Limb (tissue), 2 donors: ENCODE data around the gene TRPM2.

ENCODE experiments used
- DNase-seq, 2 donors: peaks; one replicate each; pipeline ENCODE4 v3.0.0-alpha.2; 2016; ENCODE audit errors: extremely low spot score in 2 of 2

The TRPM2 gene

DNA sequence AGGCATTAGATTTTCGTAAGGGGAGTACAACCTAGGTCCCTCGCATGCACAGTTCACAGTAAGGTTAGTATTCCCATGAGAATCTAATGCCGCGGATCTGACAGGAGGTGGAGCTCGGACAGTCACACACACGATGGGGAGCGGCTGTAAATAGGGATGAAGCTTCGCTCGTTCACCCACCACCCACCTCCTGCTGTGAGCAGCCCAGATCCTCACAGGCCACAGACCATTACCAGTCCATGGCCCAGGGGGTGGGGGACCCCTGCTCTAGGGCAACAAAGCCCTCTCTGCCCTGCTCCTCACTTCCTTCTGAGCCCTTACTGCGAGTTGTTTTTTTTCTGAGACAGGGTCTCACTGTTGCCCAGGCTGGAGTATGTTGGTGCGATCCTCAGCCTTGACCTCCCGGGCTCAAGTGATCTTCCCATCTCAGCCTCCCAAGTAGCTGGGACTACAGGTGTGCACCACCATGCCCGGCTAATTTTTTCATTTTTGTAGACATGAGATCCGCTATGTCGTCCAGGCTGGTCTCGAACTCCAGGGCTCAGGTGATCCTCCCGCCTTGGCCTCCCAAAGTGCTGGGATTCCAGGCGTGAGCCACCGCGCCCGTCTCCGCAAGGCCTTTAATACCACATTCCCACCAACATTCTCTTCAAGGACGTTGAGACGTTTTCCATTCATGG is 21.3 kb downstream of the TRPM2 start:
- no peak for DNase-seq

DNA sequence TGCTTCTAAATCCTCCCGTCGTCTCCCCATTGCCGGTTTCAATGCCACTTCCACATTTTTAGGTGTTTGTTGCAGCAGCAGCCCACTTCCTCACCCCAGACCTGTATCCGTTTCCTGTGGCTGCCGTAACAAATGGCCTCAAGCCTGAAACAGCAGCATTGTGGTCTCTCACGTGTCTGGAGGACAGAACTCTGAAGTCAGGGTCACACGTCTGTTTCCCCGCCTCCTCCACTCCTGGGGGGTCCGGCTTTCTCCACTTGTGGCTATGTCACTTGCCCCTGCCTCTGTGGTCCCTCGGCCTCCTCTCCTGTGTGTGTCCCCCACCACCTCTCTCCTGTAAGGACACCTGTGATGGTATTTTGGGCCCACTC is 21.8 kb downstream of the TRPM2 start:
- DNase-seq, result no peak

DNA sequence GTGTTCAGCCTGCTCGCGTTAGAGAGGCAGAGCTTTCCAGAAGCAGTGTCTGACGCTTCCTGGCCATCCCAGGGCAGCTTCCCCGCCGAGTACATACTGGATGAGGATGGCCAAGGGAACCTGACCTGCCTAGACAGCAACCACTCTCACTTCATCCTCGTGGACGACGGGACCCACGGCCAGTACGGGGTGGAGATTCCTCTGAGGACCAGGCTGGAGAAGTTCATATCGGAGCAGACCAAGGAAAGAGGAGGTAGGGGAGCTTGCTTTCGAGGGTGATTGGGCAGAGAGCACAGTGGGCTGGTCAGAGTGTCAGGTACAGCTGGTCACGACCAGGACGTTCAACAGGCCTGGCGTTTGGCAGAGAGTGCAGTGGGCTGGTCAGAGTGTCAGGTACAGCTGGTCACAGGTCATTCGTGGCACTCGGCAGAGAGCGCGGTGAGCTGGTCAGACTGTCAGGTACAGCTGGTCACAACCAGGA is 22.4 kb downstream of the TRPM2 start:
- no peak for DNase-seq

DNA sequence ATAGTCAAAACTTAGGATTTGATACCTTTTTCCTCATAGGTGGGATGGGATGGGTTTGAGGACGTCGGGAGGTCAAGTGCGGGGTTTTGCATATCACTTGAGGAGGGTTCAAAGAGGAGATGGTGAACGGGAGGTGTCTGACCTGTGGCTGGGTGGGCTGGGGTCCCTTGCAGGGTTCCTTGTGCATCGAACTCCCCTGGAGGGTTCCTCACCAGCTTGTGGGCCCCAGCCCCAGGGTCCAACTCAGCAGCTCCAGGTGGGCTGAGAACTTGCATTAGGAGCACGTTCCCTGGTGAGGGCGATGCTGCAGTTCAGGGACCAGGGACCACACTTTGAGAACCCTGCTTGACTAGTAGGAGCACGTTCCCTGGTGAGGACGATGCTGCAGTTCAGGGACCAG is 23.2 kb downstream of the TRPM2 start:
- DNase-seq, result no peak

DNA sequence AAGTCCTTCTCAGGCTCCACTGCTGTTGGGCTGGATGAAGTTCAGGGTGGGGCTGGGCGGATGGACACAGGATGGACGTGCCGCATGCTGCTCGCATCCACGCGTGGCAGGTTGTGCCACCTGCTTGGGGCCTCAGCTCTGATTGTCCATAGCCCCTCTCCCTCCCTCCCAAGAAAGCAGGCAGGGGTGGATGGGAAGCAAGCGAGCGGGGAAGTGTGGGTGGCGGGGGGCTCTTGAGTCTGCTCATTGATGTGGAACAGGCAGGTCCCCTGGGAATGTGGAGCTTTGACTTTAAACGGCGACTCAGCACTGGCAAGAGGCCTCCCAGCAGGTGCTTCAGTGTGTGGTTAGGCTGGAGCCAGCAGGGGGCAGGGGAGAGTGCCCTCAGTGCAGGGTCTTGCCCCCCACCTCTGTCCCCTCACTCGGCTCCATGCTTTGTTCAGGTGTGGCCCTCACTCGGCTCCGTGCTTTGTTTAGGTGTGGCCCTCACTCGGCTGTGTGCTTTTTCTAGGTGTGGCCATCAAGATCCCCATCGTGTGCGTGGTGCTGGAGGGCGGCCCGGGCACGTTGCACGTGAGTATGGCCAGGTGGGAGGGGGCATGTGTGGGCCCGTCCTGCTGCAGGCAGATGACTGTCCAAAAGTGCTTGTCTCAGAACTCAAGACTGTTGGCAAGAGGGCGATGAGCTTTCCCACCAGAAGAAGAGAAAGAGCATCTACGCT is 23.9 kb downstream of the TRPM2 start:
- DNase-seq, result no peak

DNA sequence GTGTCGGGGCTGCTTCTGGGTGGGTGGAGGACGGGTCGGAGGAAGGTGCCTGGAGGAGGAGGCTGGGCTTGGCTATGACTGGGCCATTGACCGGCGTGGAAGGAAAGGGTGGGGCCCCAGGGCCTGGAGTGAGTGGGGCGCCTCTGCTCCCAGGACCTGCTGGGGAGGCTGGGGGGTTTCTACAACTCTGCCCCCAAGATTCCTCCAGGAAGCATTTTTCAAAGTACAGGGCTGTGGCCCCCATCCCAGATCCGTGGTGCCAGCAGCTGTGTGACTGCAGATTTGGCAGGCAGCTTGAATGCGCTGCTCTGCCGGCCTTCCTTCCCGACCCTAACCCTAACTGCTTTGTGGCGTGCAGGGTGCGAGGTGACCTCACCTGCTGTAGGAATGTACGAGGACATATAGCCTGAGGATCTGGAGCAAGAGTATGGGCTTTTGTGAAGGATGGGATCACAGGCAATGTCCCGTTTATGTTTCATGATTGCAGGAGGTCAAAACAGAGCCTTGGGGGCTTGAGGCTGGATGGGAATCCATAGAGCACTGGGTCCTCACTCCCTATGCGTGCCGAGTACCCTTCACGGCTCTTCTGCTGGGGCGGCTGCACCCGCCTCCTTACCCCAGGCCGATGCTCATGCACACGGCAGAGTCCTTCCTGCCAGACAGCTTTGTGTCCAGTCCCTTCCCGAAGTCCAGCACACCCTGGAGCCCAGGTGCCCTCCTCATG is 24.7 kb downstream of the TRPM2 start:
- DNase-seq, result no peak

DNA sequence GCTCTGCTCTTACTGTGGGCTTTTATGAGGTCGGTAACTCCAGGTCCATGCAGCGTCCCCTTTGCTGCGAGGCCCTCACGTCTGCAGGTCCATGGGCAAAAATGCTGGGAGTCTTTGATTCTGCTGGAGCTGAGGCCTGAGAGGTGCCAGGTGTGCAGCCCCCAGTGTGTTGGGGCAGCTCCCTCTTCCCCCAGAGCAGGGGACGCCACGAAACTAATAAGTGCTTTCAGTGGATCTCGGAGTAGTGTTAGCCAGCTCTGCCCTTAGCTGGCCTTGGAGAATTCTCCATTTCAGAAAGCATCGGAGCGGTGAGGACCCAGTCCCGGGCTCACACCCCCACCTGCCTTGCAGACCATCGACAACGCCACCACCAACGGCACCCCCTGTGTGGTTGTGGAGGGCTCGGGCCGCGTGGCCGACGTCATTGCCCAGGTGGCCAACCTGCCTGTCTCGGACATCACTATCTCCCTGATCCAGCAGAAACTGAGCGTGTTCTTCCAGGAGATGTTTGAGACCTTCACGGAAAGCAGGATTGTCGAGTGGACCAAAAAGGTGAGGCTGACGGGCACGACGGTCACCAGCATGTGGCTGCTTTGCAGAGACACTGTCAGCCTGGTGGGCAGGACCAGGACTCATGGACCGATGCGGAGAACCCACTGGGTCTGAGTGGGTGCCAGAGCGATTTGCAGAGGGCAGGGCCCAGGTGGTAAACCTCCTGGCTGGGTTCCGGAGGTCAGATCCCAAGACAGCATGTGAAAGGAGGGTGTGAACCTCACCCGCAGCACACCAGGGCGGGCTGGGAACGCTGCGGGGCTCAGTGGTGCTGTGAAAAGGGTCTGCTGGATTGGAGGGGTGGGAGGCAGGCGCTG is 25.5 kb downstream of the TRPM2 start:
- no peak for DNase-seq

DNA sequence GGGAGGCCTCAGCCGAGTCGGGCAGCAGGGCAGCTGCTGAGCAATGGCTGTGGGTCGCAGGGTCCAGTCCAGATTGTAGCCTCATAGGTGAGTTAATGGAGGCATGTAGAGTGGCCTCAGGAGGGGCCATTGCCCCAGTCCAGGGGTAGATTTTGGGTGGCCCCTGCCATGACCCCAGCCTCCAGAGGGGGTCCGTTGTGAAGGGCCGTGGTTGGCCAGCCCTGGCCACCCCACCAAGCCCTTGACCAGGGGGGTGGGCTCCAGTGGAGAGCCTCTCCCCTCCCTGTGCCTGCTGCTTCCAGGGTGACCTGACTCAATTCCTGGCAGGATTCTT is 26.1 kb downstream of the TRPM2 start:
- DNase-seq, result no peak

DNA sequence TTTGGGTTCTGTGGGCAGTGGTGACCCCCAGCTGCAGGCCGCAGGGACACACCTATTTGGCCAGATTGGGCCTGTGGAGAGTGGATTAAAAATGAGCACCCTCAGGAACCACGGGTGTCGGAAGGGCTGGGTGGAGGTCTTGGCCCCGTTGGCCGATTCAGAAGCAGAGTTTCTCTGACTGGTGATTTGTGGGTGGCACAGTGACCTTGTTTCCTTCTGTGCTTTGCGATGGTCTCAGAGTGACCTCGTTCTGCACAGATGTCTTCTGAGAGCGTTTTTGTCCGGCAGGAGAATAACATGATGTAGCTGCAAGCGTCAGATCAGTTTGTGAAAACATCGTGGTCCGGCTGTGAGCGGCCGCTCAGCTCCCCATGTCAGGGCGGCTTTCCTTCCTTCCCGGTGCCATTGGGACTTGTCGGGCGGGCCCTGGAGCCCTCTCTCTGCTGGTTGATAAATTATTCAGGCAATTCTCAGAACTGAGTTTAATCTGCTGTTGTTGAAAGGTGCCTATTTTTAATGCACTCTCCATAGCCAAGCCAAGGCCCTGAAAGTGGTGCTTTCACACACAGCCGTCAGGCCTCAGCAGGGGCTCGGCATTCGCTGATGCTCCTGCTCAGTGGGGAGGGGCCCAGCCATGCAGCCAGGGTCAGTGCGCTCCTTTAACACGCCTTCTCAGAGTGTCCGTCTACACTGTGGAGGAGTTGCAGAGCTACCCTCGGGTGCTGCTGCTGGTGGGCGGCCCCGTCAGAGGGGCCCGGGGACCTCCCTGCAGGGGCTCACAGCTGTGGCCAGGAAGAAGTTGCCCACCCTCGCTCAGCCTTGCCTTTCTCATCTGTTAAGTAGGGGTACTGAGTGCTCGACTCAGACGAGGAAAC is 26.8 kb downstream of the TRPM2 start:
- no peak for DNase-seq

DNA sequence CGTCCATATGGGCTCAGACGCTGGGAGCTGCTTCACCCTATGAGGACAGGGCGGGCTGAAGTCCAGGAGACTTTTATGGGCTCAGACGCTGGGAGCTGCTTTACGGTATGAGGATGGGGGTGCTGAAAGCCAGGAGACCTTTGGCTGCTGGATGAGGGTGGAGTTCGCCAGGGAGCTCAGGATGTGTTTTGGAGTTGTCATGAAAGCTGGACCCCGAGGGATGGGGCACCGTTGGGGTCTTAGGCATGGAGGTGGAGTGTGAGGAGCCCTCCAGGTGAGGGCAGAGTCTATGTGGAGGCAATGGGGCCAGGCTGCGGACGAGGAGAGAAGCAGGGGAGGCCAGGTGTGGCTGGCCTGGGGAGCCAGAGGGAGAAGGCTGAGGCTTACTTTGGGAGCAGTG is 27.5 kb downstream of the TRPM2 start:
- no peak for DNase-seq

DNA sequence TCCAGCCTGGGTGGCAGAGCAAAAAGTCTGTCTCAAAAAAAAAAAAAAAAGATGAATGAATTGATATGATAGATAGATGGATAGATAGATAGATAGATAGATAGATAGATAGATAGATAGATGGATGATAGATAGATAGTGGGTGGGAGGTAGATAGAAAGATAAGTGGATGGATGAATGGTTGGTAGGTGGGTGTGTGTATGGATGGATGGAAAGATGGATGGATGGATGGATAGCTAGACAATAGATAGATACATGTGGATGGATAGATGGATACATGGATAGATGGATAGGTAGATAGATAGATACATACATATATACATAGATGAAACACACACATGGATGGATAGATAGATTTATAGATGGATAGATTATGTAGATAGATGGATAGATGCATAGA is 28.5 kb downstream of the TRPM2 start:
- DNase-seq, result no peak

DNA sequence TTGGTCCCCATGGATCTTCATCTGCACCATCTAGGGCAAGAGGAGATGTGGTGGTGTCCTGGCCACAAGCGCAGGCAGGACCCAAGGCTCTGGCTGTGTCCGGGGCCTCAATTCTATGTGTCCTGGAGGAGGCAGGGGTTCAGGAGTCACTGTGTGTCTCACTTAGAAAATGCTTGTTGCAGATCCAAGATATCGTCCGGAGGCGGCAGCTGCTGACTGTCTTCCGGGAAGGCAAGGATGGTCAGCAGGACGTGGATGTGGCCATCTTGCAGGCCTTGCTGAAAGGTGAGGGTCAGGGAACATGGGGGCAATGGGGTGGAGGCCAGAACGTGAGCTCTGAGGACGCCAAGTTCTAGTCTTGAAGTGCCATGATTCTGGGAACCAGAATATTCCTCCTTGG is 29.1 kb downstream of the TRPM2 start:
- DNase-seq, result no peak

DNA sequence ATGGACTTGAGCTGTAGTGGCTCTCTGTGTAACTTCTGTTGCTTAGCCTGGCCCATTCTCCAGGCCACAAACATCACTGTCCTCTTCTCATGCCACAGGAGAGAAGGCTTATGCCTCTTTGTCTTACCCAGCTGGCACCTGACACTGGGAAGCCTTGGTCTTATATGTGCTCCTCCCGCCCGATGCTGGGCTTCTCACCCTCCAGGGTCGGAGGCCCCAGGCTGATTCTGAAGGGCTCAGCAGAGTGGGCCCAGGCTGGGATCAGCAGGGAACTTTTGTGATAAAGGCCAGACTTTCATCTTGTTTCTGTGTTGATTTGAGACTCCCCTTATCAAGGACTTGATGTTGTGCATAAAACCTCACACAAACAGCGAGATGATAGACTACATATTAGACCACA is 29.8 kb downstream of the TRPM2 start:
- no peak for DNase-seq

DNA sequence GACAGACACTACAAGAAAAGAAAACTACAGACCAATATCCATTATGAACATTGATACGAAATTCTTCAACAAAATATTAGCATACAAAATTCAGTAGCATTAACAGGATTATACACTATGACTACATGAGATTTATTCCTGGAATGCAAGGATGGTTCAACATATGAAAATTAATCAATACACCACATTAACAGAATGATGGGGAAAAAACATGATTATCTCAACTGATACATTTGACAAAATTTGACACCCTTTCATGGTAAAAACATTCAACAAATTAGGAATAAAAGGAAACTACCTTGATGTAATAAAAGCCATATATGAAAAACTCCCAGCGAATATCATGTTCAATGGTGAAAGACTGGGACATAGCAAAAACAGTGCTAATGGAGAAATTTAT is 31.5 kb downstream of the TRPM2 start:
- no peak for DNase-seq

DNA sequence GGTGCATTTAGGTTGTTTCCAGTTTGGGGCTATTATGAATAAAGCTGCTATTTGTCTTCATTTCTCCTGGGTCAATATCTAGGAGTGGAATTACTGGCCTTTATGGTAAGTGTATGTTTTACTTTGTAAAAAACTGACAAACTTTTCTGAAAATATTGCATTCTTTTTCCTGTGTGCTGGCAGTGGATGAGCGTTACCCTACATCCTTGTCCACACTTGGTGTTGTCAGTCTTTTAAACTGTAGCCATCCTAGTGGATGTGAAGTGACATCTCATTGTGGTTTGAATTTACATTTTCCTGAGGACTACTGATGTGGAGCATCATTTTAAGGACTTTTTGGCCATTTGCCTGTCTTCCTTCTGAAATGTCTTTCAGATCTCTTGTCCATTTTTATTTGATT is 35.9 kb downstream of the TRPM2 start:
- no peak for DNase-seq

DNA sequence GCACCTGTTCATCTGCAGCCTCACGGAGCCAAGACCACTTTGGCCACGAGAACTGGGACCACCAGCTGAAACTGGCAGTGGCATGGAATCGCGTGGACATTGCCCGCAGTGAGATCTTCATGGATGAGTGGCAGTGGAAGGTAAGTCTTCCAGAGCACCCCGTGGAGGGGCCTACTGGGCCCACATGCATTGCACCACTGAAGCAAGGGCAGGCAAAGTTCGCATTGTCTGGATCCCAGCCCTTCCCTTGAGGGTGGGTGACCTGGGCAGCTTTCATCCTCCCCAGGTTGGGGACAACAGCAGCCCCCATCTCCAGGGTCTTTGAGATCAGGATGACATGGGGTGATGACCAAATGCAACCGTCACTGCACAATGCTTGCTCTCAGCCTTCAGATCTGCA is 37.5 kb downstream of the TRPM2 start:
- no peak for DNase-seq

DNA sequence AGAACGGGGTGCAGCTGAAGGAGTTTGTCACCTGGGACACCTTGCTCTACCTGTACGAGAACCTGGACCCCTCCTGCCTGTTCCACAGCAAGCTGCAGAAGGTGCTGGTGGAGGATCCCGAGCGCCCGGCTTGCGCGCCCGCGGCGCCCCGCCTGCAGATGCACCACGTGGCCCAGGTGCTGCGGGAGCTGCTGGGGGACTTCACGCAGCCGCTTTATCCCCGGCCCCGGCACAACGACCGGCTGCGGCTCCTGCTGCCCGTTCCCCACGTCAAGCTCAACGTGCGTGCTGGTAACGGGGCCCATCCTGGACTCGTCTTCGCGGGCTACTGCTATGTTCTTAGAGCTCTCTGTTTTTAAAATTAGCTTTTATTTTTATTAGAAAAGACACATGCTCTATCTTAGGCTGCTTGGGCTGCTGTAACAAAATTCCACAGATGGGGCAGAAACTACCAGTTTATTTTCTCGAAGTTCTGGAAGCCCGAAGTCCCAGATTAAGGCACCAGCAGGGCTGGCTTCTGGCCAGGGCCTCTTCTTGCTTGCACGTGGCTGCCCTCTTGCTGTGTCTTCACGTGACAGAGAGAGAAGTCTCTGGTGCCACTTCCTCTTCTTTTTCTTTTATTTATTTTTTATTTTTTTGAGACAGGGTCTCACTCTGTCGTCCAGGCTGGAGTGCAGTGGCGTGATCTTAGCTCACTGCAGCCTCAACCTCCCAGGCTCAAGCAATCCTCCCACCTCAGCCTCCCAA is 38.1 kb downstream of the TRPM2 start:
- no peak for DNase-seq

DNA sequence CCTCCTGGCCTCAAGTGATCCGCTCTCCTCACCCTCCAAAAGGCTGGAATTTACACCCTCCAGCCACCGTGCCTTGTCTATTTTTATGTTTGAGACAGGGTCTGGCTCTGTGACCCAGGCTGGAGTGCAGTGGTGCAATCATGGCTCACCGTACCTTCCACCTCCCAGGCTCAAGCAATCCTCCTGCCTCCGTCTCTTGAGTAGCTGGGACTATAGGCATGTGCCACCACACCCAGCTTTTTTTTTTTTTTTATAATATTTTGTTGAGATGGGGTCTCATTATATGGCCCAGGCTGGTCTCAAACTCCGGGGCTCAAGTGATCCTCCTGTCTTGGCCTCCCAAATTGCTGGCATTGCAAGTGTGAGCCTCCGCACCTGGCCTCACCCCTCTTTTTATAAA is 38.8 kb downstream of the TRPM2 start:
- DNase-seq, result no peak

DNA sequence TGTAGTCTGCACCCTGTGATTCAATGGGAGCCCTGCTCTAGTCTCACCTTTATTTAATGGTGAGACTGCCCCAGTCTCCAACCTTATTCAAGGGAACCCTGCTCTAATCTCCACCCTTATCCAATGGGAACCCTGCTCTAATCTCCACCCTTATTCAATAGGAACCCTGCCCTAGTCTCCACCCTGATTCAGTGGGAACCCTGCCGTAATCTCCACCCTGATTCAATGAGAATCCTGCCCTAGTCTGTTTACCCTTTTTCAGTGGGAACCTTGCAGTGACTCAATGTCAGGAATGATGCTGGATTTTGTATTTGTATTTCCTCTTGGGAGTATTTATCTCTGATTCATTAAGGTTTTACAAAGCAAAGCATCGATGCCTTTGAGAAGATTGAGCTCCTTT is 39.5 kb downstream of the TRPM2 start:
- DNase-seq, result no peak

DNA sequence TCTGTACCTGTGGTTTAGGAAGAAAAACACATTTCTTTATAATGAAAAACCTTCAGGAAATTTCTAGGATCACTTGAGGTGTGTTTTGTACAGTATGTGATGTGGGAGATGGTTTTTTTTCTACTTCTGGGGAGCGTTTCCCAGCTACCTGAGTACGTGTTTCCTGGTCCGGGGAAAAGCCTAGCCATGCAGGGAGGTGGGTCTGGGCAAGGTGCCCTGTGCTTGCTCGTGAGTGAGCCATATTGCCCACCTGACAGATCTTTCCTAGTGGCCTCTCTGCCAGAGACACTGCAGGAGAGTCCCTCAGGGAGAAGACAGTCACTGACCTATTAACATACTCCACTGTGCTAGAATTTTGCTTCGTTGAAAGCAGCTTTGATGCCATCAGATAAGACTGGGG is 41.3 kb downstream of the TRPM2 start:
- DNase-seq, result no peak
